ENCODE data around the gene ISG15.
A peak's percentile ranks its signal among the peaks of the same experiment; 100 is the strongest.

Gene ISG15

DNA sequence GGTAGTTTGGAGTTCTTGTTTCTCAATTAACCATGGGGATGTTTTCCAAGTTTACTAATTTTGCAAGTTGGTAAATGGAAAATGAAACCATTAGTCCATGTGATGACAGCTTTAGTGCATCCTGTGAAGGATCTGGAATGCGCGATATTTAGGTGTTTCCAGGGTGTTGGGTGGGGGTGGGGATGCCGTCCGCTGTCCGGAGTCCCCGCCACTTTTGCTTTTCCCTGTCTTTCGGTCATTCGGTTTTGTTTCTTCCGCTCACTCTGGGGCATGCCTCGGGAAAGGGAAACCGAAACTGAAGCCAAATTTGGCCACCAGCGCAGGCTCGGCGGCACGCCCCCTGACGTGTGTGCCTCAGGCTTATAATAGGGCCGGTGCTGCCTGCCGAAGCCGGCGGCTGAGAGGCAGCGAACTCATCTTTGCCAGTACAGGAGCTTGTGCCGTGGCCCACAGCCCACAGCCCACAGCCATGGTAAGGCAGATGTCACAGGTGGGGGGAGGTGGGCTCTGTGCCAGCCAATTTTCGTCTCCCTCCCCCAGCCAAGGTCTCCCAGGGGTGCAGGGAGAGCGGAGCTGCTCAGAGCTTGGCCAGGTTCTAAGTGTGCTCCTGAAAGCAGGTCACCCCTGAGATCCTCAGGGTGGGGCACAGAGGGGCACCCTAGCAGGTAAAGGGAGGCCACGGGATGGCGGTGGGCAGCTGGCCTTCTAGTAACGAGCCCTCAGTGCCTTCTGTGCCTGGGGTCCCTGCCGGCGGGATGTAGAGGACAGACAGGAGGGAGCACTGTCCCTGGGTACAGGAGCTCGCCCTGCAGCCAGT, at the start of gene ISG15:
TSS of gene ISG15 (plus strand) at position 393 of the 817 bp plus-strand sequence. CDS start at position 470, 77 bp downstream.
- DNase-seq, result peak in 1 of 2 experiments; percentile 82

DNA sequence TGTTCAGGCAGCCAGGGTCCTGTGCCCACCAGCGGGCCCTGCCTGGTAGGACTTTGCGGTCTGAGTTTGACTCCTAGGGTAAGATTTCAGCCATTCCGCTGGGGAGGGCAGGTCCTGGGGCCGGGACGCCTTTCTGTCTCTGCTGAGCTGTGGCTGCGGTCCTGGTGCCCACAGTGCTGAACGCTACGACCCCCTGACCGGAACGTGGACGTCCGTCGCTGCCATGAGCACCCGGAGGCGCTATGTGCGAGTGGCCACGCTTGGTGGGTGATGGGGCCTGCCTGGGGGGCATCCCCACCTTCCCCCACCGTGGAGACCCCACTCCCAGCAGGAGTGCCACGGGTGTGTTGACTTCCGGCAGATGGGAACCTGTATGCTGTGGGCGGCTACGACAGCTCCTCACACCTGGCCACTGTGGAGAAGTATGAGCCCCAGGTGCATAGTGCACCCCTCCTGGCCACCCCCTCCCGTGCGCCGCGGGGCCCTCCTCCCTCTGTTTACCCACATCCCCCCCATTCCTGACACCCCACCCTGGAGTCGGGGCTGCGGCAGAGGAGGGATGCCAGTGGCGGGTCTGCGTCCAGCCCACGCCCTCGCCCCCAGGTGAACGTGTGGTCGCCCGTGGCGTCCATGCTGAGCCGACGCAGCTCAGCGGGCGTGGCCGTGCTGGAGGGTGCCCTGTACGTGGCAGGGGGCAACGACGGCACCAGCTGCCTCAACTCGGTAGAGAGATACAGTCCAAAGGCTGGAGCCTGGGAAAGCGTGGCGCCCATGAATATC, 49.4 kb upstream of the ISG15 start:
- DNase-seq, result no peak

DNA sequence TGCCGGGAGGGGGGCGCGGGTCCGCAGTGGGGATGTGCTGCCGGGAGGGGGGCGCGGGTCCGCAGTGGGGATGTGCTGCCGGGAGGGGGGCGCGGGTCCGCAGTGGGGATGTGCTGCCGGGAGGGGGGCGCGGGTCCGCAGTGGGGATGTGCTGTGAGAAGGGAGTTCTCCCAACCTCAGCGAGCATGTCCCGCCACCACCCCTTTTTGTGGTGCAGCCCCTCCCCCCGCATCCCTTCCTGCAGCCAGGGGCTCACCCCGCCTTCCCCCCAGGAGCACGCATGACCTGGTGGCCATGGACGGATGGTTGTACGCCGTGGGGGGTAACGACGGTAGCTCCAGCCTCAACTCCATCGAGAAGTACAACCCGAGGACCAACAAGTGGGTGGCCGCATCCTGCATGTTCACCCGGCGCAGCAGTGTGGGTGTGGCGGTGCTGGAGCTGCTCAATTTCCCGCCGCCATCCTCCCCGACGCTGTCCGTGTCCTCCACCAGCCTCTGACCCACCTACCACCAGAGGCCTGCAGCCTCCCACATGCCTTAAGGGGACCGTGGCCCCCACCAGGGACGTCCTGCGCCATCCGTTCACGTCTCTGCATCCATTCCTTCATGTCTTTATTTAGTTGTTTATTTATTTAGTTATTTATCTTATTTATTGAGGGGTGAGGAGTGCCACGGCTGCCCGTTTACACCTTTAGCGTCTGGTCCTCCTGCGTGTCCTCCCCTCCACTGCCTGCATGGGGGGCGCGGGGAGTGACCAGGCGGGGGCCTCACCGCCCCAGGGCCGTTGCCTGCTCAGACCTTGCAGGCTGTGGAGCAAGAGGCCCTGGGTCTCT, 48.4 kb upstream of the ISG15 start:
- DNase-seq, result no peak

DNA sequence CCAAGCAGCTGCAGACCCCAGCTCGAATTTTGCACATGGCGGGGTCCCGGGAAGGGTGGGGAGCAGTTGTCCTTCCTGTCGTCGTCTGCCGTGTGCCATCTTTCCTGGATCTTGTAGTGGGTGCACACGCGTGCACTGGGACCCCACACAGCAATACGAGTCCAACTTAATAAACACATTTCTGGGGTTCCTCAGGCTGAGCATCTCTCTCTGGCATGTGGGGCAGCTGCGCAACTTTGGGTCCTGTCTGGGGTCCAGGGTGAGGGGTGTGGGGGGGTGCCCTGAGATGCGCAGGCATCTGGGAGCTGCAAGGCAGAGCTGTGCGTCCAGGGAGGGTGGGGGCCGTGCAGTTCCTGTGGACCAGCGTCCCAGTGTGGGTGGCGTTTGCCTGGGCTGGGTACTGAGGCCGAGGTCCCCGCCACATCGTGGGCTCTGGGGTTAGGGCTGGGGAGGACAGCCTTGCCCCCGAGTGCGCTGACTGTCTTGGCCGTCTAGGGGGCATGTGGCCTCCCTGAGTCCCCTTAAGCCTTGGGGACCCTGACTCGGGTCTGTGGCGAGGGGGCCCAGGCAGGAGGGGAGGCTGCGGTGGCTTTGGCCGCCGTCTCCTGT, 47.7 kb upstream of the ISG15 start:
- no peak for DNase-seq

DNA sequence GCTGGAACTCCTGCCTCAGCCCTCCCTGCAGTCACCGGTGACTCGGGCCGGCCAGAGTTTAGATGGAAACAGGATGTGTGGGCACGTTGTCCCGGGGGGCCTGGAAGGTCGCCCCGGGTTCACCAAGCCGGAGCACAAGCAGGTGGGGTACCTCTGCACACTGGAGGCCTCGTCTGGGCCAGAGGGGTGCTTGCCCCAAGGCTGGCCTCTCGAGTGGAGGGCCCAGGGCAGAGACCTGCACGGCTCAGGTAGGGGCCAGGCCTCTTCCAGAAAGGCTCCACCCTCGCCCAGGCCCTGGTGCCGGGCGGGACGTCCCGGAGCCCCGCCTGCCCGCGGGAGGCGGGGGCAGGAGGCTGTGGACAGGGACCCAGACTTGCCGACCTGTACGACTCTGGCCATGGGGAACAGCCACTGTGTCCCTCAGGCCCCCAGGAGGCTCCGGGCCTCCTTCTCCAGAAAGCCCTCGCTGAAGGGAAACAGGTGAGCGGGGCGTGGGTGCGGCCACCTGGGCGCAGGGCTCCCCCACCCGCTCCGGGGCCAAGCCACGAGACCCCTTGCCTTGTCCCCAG, 47.1 kb upstream of the ISG15 start, which contains the start of gene PLEKHN1:
TSS of gene PLEKHN1 (plus strand) at position 348 of the 569 bp plus-strand sequence. CDS start at position 398, 50 bp downstream.
- peak; percentile 46 to 67 for DNase-seq

DNA sequence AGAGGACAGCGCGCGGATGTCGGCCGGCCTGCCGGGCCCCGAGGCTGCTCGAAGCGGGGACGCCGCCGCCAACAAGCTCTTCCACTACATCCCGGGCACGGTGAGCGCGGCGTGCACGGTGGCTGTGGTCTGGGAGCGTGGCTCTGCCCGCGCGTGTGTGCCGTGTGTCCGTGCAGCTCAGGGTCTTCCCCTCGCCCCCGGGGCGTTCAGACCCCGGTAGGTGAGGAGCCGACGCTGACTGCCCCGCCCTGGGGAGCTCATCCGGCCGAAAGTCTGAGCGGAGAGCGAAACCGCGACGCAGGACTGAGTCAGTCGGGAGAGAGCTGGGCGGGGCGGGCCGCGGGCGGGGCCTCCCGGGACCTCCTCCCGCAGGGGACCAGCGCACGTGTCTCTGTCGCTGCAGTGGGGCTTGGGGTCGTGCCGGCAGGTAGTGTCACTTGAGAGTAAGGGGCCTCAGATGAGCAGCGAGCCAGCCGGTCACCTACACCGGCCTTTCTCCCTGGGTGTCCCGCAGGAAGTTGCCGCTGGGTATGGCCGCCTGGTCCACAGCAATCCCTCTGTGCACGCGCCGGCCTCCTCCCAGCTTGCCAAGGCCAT, 46.5 kb upstream of the ISG15 start:
- peak in 1 of 2 experiments; percentile 52 for DNase-seq

DNA sequence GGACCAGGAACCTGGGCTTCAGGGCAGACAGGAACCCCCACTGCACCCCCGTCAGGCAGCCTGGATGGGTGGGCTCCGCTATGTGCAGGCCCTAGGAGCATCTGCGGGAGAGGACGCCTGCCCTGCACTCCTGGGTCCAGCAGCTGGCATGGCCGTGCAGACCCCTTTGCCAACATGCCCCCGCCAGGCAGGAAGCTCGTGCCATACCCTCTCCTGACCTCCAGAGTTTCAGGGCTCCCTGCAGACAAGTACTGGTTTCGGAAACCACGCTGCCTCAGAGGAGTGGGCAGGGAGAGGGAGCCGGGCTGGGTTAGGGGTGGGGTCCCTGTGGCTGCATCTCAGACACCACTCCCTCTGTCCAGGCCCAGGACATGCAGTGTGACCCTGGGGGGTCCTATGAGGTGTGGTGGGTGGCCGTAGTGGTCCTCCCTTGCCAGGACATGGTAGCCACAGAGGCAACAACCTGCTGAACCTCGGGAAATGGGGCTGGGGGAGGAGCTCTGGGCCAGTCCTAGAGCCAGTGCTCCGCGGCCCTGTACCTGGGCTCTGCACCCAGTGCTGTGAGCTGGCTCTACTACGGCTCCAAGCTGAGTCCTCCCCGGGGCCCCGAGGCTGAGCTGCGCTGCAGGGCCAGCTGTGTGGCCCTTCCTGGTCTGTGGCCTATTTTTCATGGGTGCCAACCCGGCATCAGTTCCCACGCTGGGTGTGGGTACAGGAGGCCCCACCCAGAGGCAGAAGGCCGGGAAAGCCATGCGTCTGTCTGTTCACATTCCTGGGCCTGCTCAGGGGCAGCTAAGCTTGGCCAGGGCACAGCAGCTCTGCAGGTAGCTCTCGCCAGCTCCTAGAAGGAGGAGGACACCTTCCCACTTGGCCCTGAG, 45.6 kb upstream of the ISG15 start:
- DNase-seq, result no peak

DNA sequence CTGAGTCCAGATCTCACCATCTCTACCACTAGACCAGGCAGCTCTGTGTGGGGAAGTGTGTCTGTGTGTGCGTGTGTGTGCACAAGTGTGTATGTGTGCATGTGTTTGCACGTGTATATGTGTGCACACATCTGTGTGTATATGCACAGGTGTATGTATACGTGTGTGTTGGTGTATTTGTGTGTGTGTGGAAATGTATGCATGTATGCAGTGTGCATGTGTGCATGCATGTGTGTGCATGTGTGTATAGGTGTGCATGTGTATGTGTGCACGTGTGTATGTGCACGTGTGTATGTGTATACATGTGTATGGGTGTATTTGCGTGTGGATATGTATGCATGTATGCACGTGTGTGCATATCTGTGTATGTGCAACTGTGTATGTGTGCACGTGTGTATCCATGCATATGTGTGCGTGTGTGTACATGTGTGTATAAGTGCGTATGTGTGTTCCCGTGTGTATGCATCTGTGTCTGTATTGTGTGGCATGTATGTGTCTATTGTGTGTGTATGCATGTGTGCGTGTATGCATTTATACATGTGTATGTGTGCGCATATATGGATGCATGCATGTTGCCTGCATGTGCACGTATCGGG, 43.9 kb upstream of the ISG15 start:
- no peak for DNase-seq

DNA sequence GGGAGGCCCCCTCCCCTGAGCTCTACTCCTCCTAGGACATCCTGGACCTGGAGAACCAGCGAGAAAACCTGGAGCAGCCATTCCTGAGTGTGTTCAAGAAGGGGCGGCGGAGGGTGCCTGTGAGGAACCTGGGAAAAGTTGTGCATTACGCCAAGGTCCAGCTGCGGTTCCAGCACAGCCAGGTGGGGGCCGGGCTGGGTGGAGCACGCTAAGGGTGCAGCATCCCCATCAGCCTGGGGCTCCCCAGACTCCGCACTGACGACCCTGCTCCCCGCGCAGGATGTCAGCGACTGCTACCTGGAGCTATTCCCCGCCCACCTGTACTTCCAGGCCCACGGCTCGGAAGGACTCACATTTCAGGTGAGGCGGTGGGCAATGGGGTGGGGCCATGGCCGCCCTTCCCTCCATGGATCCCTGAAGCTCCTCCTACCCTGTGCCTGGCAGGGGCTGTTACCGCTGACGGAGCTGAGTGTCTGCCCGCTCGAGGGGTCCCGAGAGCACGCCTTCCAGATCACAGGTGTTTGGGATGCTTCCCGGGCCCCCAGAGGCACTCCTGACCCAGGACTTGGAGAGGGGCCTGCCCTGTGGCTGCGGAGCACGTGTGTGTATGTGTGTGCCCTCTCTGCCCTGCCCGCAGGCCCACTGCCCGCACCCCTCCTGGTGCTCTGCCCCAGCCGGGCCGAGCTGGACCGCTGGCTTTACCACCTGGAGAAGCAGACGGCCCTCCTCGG, 42.9 kb upstream of the ISG15 start:
- DNase-seq, result no peak

DNA sequence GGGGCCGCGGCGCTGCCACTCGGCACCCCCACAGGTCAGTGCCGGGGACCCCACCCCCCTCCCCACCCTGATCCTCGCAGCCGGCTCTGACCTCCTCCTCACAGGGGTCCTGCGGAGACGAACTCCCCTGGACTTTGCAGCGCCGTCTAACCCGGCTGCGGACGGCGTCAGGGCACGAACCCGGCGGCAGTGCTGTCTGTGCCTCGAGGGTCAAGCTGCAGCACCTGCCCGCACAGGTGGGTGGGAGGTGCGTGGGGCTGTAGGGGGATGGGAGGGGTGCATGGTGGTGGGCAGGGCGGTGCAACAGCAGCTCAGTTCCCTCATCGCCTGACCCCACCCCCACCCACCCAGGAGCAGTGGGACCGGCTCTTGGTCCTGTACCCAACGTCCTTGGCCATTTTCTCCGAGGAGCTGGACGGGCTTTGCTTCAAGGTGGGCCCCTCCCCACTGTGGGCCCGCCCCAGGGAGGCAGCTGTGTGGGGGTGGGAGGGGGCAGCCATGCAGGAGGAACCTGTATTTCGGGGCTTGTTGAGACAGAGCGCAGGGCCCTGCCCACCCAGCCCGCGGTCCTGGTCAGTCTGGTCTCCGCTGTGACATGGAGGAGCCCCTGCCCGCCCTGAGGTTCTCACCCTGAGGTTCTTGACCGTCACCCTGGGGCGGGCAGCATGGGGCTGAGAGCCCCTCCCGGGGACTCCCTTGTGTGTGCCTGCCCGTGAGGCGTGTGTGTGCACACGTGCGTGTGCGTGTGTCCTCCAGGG, 42.1 kb upstream of the ISG15 start:
- DNase-seq, result no peak

DNA sequence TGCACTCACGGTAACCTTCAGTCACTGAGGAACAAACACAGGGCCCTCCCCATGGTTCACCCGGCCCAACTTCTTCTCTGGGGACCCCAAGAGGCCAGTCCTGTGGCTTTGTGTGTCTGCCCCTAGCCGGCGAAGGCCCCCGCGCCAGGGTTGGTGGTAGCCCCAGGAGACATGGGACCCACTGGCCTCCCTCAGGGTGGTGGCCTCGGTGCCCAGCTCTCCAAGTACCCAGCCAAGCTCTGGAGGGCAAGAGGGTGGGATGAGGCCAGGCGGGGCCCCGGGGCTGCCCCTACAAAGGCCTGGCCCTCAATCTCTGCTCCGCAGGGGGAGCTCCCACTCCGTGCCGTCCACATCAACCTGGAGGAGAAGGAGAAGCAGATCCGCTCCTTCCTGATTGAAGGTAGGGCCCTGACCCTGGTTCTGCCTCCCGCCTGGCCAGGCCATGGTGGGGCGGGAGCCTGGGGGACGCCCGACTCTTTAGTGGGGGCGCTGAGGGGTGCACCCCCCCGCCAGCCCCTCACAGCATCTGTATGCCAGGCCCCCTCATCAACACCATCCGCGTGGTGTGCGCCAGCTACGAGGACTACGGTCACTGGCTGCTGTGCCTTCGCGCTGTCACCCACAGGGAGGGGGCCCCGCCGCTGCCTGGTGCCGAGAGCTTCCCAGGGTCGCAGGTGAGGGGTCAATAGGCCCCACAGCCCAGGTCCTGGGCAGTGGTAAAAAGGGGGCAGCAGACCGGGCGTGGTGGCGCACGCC, 41.4 kb upstream of the ISG15 start:
- DNase-seq, result no peak

DNA sequence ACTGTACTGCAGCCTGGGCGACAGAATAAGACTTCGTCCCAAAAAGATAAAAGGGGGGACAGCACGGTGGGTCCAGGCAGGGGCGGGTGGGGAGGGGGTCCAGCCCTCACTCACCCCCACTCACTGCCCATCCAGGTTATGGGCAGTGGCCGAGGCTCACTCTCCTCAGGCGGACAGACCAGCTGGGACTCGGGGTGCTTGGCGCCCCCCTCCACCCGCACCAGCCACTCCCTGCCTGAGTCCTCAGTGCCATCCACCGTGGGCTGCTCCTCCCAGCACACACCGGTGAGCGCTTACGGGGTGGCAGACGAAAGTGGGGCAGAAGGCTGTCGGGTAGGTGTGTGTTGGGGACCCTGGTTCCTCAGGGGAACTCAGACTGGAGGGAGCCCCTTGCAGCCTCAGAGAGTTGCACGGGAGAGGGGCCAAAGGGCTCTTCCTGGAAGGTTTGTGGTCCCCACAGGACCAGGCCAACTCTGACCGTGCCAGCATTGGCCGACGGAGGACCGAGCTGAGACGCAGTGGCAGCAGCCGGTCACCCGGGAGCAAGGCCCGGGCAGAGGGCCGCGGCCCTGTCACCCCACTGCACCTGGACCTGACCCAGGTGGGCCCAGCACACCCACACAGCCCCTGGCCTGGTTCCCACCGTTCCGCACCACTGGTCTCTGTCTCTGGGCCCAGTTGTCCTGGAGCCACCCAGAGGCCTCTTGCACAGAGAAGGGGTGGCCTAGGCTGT, 40.4 kb upstream of the ISG15 start:
- no peak for DNase-seq

DNA sequence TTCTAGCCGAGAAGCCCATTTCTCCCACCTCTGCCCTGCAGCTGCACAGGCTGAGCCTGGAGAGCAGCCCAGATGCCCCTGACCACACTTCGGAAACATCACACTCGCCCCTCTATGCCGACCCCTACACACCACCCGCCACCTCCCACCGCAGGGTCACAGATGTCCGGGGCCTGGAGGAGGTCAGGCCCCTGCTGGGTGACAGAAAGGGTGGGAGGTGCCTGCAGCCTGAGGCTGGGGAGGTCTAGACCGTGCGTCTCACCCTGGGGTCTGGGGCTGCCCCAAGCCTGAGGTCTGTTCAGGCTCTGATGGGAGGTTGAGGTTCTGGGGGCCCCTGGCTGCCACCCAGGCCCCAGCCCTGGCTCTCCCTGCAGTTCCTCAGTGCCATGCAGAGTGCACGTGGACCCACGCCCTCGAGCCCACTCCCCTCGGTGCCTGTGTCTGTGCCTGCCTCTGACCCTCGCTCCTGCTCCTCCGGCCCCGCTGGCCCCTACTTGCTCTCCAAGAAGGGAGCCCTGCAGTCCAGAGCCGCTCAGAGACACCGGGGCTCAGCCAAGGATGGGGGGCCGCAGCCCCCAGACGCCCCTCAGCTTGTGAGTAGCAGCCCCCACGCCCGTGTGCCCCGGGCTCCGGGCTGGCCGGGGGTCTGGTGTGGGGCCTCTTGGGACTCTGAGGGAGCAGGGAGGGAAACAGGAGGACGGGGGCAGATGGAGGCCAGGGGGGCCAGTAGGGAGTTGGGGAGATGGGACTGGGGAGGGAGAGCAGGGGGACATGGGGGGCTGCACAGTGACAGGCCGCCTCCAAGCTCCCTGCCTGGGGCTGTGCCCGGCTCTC, 39.6 kb upstream of the ISG15 start:
- no peak for DNase-seq

DNA sequence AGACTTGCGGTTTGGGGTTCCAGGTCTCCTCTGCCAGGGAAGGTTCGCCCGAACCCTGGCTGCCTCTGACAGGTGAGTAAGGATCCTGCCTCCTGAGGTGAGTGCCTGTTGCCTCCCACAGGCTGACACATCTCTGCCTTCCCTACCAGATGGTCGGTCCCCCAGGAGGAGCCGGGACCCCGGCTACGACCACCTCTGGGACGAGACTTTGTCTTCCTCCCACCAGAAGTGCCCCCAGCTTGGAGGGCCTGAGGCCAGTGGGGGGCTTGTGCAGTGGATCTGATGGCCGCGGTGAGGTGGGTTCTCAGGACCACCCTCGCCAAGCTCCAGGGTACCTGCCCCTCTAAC, 39.0 kb upstream of the ISG15 start:
- no peak for DNase-seq

DNA sequence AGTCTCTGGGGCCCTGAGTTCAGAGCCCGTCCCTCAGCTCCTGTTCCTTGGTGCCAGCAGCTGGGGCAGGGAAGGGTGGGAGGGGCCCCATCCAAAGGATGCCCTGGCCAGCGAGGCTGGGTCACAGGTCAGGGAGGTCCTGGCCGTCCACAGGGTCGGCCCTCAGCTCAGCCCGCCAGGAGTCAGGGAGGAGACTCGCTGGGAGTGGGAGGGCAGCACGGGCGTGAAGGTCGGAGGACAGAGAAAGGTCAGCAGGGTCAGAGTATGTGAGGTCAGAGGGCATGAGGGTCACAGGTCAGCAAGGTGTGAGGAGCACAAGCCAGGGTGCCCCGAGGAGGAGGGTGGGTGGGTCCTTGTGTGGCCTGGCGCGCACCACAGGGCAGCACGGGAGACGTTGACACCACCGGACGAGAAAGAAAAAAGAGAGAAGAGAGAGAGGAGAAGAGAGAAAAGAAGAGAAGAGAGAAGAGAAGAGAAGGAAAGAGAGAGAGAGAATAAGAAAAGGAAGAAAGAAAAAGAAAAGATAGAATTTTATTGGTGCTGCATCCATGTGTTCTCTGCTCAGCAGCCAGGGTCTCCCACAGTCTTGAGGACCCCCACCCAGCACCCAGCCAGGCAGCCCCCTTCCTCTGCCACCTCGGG, 38.5 kb upstream of the ISG15 start:
- DNase-seq, result no peak

DNA sequence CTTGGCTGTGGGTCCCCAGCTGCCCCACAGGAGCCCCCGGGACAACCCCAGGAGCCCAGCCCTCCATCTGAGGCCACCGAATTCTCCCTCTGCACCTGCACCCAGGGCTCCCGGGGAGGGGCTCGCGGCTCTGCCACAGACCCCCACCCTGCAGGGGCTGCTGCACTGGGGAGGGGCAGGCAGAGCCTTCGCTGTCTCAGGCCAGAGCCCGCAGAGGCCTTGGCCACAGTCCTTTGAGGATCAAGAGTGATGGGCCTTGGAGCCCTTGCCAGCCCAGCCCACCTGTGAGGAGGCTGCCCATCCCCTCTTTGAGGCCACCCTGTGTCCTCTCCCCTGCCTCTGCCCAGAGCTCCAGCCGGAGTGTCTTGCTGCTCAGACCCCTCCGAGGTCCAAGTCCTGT, 37.9 kb upstream of the ISG15 start:
- no peak for DNase-seq
